GM12878 (cell line): Measurements from ENCODE around the gene UGGT1. TPM values are rescaled to one million over a fixed set of nuclear protein-coding genes. Genes with fewer than 3 reads are reported as not detected.

Source experiments
- ATAC-seq: fragments of 200-7000 bp; cut with Tn5 transposase; 3 replicates; pipeline ENCODE4 v1.9.1; 2020; ENCODE audit warnings: mild to moderate bottlenecking, moderate library complexity
- BruUV-seq: library from RNA; stranded (reverse); fragments of 400-500 nt; replicated peaks from 2 replicates; lab custom pipeline; 2021; lab: Mats Ljungman, UMichigan
- CTCF ChIA-PET: fragments of 300-600 bp; sonication (Branson Sonifier 250); formaldehyde crosslinking; extraction: SDS; loops from one replicate; lab custom pipeline; 2021; ENCODE audit warnings: inconsistent platforms; lab: Yijun Ruan, JAX
- POLR2A ChIA-PET: fragments of 350-600 bp; formaldehyde crosslinking; extraction: SDS; loops from one replicate; lab custom pipeline; 2021; ENCODE audit warnings: inconsistent platforms; lab: Charles Lee
- RAD21 ChIA-PET: fragments of 300-600 bp; sonication (Branson Sonifier 250); formaldehyde crosslinking; loops from one replicate; lab custom pipeline; 2023; ENCODE audit warnings: antibody characterized with exemption; ENCODE audit not compliant: unreplicated experiment; lab: Charles Lee
- SMC1A ChIA-PET: fragments of 300-600 bp; sonication (Branson Sonifier 250); formaldehyde crosslinking; loops from one replicate; lab custom pipeline; 2023; ENCODE audit not compliant: unreplicated experiment, uncharacterized antibody; lab: Charles Lee
- DNase-seq: peaks from one replicate; pipeline ENCODE4 v3.0.0-alpha.2; 2011; ENCODE audit warnings: low read depth, low spot score
- FAIRE-seq: peaks from 3 replicates; lab custom pipeline; 2011; peaks lifted over from hg19 to GRCh38; lab: Jason Lieb, UNC
- H2AFZ ChIP-seq: 2 replicates; pipeline ENCODE4 v1.6.0; 2011; ENCODE audit warnings: low read depth, low read length, control low read depth; ENCODE audit not compliant: control insufficient read depth
- H3K27ac ChIP-seq: 2 replicates; pipeline ENCODE4 v1.5.1; 2011; ENCODE audit warnings: control low read depth; ENCODE audit not compliant: control insufficient read depth, insufficient read depth
- H3K27me3 ChIP-seq, 2 experiments: replicated peaks in 1 of 2; 2 replicates each; pipeline versions ENCODE4 v1.6.0 to v1.6.1; 2011; ENCODE audit warnings: low read length in 1 of 2; ENCODE audit not compliant: control insufficient read depth in 2 of 2, insufficient read depth in 2 of 2
- H3K36me3 ChIP-seq, 2 experiments: 2 replicates each; pipeline ENCODE4 v1.5.1; 2011; ENCODE audit warnings: low read length in 1 of 2; ENCODE audit not compliant: control insufficient read depth in 2 of 2, insufficient read depth in 2 of 2
- H3K4me1 ChIP-seq: 2 replicates; pipeline ENCODE4 v1.6.1; 2011; ENCODE audit warnings: mild to moderate bottlenecking, low read length, moderate library complexity, mixed read lengths; ENCODE audit not compliant: control insufficient read depth, insufficient read depth
- H3K4me2 ChIP-seq: 2 replicates; pipeline ENCODE4 v1.6.0; 2011; ENCODE audit warnings: control low read depth; ENCODE audit not compliant: control insufficient read depth, insufficient read depth
- H3K4me3 ChIP-seq: fragments of 200-600 bp; sonication (generic); 2 replicates; pipeline ENCODE4 v1.5.1; 2016
- H3K79me2 ChIP-seq: 2 replicates; pipeline ENCODE4 v1.6.0; 2011; ENCODE audit warnings: low read length; ENCODE audit not compliant: control insufficient read depth, insufficient read depth
- H3K9ac ChIP-seq: 2 replicates; pipeline ENCODE4 v1.8.0; 2011; ENCODE audit warnings: low read length, control low read depth, mixed read lengths; ENCODE audit not compliant: control insufficient read depth, insufficient read depth
- H3K9me3 ChIP-seq: replicated peaks from 3 replicates; pipeline ENCODE4 v1.5.1; 2011; ENCODE audit warnings: mild to moderate bottlenecking, low read length; ENCODE audit not compliant: control insufficient read depth, insufficient read depth
- H4K20me1 ChIP-seq: 2 replicates; pipeline ENCODE4 v1.6.0; 2011; ENCODE audit not compliant: control insufficient read depth, insufficient read depth
- HDGF ChIP-seq: fragments of 450-650 bp; IDR thresholded peaks from 2 replicates; pipeline ENCODE4 v1.6.1; 2016; ENCODE audit warnings: antibody characterized with exemption
- IRF4 ChIP-seq: IDR thresholded peaks from 2 replicates; pipeline ENCODE4 v1.6.1; 2011; ENCODE audit warnings: low read depth, low read length
- MAX ChIP-seq: IDR thresholded peaks from 2 replicates; pipeline ENCODE4 v1.6.1; 2012; ENCODE audit warnings: low read depth, low read length, improper control_type of control experiment
- NBN ChIP-seq: fragments of 450-650 bp; IDR thresholded peaks from 2 replicates; pipeline ENCODE4 v1.6.1; 2016
- NRF1 ChIP-seq: conservative IDR thresholded peaks from 2 replicates; pipeline ENCODE4 v1.6.1; 2011; ENCODE audit warnings: mild to moderate bottlenecking, low read depth, low read length, improper control_type of control experiment
- PAX5 ChIP-seq: IDR thresholded peaks from 2 replicates; pipeline ENCODE4 v1.6.1; 2011; ENCODE audit warnings: low read depth, low read length, borderline replicate concordance
- POLR2A ChIP-seq: IDR thresholded peaks from 2 replicates; pipeline ENCODE4 v1.6.1; 2011; ENCODE audit warnings: low read depth, mild to moderate bottlenecking, low read length
- SMC3 ChIP-seq: IDR thresholded peaks from 2 replicates; pipeline ENCODE4 v1.6.1; 2011; ENCODE audit warnings: low read length, improper control_type of control experiment, borderline replicate concordance
- STAT3 ChIP-seq: IDR thresholded peaks from 2 replicates; pipeline ENCODE4 v1.6.1; 2011; ENCODE audit warnings: low read depth, low read length, improper control_type of control experiment
- TCF7 ChIP-seq: IDR thresholded peaks from 2 replicates; pipeline ENCODE4 v1.6.1; 2014; ENCODE audit warnings: antibody characterized with exemption, borderline replicate concordance
- YY1 ChIP-seq: IDR thresholded peaks from 2 replicates; pipeline ENCODE4 v1.6.1; 2011; ENCODE audit warnings: low read depth, mild to moderate bottlenecking, low read length
- WGBS: methylation state at CpG from one replicate; pipeline ENCODE4 v1.1.6; 2016; ENCODE audit warnings: low lambda C conversion rate; ENCODE audit not compliant: insufficient replicate concordance, insufficient coverage; ENCODE audit errors: missing lambda C conversion rate; 5-methylcytosine and 5-hydroxymethylcytosine counted together
- in situ Hi-C: fragments of 300-500 bp; cut with MboI; formaldehyde crosslinking; loops from 9 replicates; pipeline ENCODE4 v1.14.3; 2018; ENCODE audit warnings: mixed read lengths
- intact Hi-C: fragments of 100-400 bp; cut with micrococcal nuclease; formaldehyde crosslinking; loops from one replicate; pipeline ENCODE4 v1.14.2; 2022; ENCODE audit not compliant: unreplicated experiment
- polyA plus RNA-seq, 11 experiments: library from polyadenylated mRNA; depleted of rRNA in 4 of 11; unstranded in 6 of 11; stranded (reverse) in 5 of 11; fragments of >200 nt; fragmentation: Nextera tagmentation in 4 of 11; fragmentation: Illumina TruSeq in 1 of 11; extraction: Ambion mirVana in 4 of 11; extraction: Trizol in 1 of 11; gene quantifications; 1 replicate in 1 of 11; 2 replicates in 10 of 11; pipeline versions ENCODE4 v1.2.1 to v1.2.3, GENCODE V29; 2011 to 2016; ENCODE audit warnings: inconsistent platforms in 2 of 11, missing spikeins in 2 of 11, low read depth in 1 of 11
- total RNA-seq, 4 experiments: library from RNA; depleted of rRNA in 3 of 4; stranded (reverse); fragments of >200 nt in 3 of 4; fragmentation: Illumina TruSeq in 1 of 4; extraction: Trizol in 1 of 4; gene quantifications; 2 replicates each; pipeline versions ENCODE4 v1.2.1 to v1.2.3, GENCODE V29; 2013 to 2021
- TF ChIP-seq, protein P1 (sequence below): fragments of 450-650 bp; formaldehyde crosslinking; IDR thresholded peaks from 2 replicates; pipeline ENCODE4 v1.5.0; 2022; ENCODE audit warnings: mild to moderate bottlenecking, missing genetic modification characterization
- TF ChIP-seq, protein P2 (sequence below): fragments of 450-650 bp; IDR thresholded peaks from 2 replicates; pipeline ENCODE4 v1.6.1; 2018; ENCODE audit warnings: borderline replicate concordance, mild to moderate bottlenecking; ENCODE audit not compliant: partially characterized antibody
- TF ChIP-seq, protein P3 (sequence below), 3 experiments: IDR thresholded peaks in 2 of 3; conservative IDR thresholded peaks in 1 of 3; 2 replicates each; pipeline ENCODE4 v1.5.1; 2011; ENCODE audit warnings: low read depth in 3 of 3, low read length in 3 of 3, mild to moderate bottlenecking in 3 of 3, control low read depth in 2 of 3, moderate library complexity in 2 of 3, inconsistent platforms in 1 of 3, mixed read lengths in 1 of 3; ENCODE audit not compliant: control insufficient read depth in 2 of 3, insufficient read depth in 1 of 3; ENCODE audit errors: extremely low read depth in 1 of 3

Gene UGGT1
- total and polyA plus RNA-seq, 10 of the 15 experiments (the other 5 are each of a cell fraction or from before 2014, with no cell fraction given) = 4.1 to 49.8 (median 28.5) TPM

- Histone ChIP-seq H4K20me1 (no peaks in the 10 kb centered on the region), H3K9me3 (no peaks in the 10 kb centered on the region), H3K27ac (no peak overlapping the region), H3K36me3 (no peaks in the 10 kb centered on the region), H3K27me3 (0 out of 4 replicates have a peak, but pooled peaks cover 0 to 3% of the 10 kb centered on the region in 2 experiments), H3K79me2 (no peaks in the 10 kb centered on the region), H2AFZ (peak overlapping the region; percentile 83), H3K4me3 (peak overlapping the region; percentile 75), H3K4me2 (peak overlapping the region; percentile 95), H3K9ac (peak overlapping the region; percentile 46; the same call in 1 of the 2 replicates), H3K4me1 (no peaks in the 10 kb centered on the region)
- in situ Hi-C loops = no loop called here
- WGBS = 1% methylated on average over 47 of the region's 84 CpGs
- FAIRE-seq = peak; percentile 35
- POLR2A ChIA-PET = no interaction called here
- CTCF ChIA-PET = interaction anchor here (0.9 to 7.0 kb wide), 4 partner anchors 37 to 182 kb away, joined by 3 to 48 read pairs (median 4); no protein-coding TSS in a partner anchor
- ATAC-seq = peak; percentile 100
- no TSS peak for BruUV-seq
- SMC1A ChIA-PET = interaction anchor here (0.7 to 1.4 kb wide), 2 partner anchors 169 to 171 kb away, joined by 3 to 4 read pairs; no protein-coding TSS in a partner anchor
- intact Hi-C loops = loop anchor here (1.0 kb wide), 1 partner anchor 170 kb away; no protein-coding TSS in a partner anchor
- DNase-seq = peak; percentile 17
- RAD21 ChIA-PET = no interaction called here
- TF ChIP-seq HDGF (no peak), SMC3 (peak; percentile 86), POLR2A (peak; percentile 32; the same call in 1 of the 2 replicates), NRF1 (peak; percentile 27; the same call in 1 of the 2 replicates), STAT3 (no peak), NBN (0 out of 2 replicates have a peak, but pooled peaks have one; percentile 39), IRF4 (0 out of 2 replicates have a peak, but pooled peaks have one; percentile 31), TCF7 (no peak), YY1 (peak; percentile 65; the same call in 1 of the 2 replicates), MAX (0 out of 2 replicates have a peak, but pooled peaks have one; percentile 56), PAX5 (no peak)
- TF ChIP-seq, protein P1, sequence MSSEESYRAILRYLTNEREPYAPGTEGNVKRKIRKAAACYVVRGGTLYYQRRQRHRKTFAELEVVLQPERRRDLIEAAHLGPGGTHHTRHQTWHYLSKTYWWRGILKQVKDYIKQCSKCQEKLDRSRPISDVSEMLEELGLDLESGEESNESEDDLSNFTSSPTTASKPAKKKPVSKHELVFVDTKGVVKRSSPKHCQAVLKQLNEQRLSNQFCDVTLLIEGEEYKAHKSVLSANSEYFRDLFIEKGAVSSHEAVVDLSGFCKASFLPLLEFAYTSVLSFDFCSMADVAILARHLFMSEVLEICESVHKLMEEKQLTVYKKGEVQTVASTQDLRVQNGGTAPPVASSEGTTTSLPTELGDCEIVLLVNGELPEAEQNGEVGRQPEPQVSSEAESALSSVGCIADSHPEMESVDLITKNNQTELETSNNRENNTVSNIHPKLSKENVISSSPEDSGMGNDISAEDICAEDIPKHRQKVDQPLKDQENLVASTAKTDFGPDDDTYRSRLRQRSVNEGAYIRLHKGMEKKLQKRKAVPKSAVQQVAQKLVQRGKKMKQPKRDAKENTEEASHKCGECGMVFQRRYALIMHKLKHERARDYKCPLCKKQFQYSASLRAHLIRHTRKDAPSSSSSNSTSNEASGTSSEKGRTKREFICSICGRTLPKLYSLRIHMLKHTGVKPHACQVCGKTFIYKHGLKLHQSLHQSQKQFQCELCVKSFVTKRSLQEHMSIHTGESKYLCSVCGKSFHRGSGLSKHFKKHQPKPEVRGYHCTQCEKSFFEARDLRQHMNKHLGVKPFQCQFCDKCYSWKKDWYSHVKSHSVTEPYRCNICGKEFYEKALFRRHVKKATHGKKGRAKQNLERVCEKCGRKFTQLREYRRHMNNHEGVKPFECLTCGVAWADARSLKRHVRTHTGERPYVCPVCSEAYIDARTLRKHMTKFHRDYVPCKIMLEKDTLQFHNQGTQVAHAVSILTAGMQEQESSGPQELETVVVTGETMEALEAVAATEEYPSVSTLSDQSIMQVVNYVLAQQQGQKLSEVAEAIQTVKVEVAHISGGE (CRISPR knock-in tag) = no peak
- TF ChIP-seq, protein P2, sequence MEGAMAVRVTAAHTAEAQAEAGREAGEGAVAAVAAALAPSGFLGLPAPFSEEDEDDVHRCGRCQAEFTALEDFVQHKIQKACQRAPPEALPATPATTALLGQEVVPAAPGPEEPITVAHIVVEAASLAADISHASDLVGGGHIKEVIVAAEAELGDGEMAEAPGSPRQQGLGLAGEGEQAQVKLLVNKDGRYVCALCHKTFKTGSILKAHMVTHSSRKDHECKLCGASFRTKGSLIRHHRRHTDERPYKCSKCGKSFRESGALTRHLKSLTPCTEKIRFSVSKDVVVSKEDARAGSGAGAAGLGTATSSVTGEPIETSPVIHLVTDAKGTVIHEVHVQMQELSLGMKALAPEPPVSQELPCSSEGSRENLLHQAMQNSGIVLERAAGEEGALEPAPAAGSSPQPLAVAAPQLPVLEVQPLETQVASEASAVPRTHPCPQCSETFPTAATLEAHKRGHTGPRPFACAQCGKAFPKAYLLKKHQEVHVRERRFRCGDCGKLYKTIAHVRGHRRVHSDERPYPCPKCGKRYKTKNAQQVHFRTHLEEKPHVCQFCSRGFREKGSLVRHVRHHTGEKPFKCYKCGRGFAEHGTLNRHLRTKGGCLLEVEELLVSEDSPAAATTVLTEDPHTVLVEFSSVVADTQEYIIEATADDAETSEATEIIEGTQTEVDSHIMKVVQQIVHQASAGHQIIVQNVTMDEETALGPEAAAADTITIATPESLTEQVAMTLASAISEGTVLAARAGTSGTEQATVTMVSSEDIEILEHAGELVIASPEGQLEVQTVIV = no peak
- TF ChIP-seq, protein P3, sequence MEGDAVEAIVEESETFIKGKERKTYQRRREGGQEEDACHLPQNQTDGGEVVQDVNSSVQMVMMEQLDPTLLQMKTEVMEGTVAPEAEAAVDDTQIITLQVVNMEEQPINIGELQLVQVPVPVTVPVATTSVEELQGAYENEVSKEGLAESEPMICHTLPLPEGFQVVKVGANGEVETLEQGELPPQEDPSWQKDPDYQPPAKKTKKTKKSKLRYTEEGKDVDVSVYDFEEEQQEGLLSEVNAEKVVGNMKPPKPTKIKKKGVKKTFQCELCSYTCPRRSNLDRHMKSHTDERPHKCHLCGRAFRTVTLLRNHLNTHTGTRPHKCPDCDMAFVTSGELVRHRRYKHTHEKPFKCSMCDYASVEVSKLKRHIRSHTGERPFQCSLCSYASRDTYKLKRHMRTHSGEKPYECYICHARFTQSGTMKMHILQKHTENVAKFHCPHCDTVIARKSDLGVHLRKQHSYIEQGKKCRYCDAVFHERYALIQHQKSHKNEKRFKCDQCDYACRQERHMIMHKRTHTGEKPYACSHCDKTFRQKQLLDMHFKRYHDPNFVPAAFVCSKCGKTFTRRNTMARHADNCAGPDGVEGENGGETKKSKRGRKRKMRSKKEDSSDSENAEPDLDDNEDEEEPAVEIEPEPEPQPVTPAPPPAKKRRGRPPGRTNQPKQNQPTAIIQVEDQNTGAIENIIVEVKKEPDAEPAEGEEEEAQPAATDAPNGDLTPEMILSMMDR (IDR thresholded peaks at IDR 0.05 in 2 of 3, conservative IDR thresholded peaks at IDR 0.05 in 1 of 3; ENCODE audit: control insufficient read depth in 2 of 3, extremely low read depth in 1 of 3, insufficient read depth in 1 of 3, low read depth in 3 of 3, low read length in 3 of 3) = peak; percentile 83 to 98 (median 96)
These were observed 142.2 kb downstream of the UGGT1 start for GRCh38 chr2:128232965-128233789.
